HepG2 (cell line): ENCODE data around the gene SDK1. TPM values are rescaled to one million over a fixed set of nuclear protein-coding genes. Genes with fewer than 3 reads are reported as not detected.

Experiments used
- ATAC-seq: fragments of 200-7000 bp; cut with Tn5 transposase; 3 replicates; pipeline ENCODE4 v1.9.1; 2020; ENCODE audit warnings: mild to moderate bottlenecking, moderate library complexity
- BruUV-seq: library from RNA; stranded (reverse); fragments of 400-500 nt; replicated peaks from 2 replicates; lab custom pipeline; 2021; lab: Mats Ljungman, UMichigan
- CTCF ChIA-PET: fragments of 300-600 bp; formaldehyde crosslinking; extraction: SDS; loops from one replicate; lab custom pipeline; 2021; ENCODE audit warnings: low total read pairs, inconsistent platforms, low intra/inter-chr PET ratio; lab: Yijun Ruan, JAX
- POLR2A ChIA-PET: fragments of 350-600 bp; sonication (Branson Sonifier 250); formaldehyde crosslinking; loops from one replicate; lab custom pipeline; 2020; ENCODE audit warnings: antibody characterized with exemption, inconsistent platforms; lab: Yijun Ruan, JAX
- DNase-seq: peaks from one replicate; pipeline ENCODE4 v3.0.0-alpha.2; 2015; ENCODE audit warnings: low spot score
- FAIRE-seq: peaks from 3 replicates; lab custom pipeline; 2011; peaks lifted over from hg19 to GRCh38; lab: Jason Lieb, UNC
- H2AFZ ChIP-seq: one replicate; pipeline ENCODE4 v1.6.1; 2011; ENCODE audit warnings: low read length, inconsistent platforms
- H3K27ac ChIP-seq: fragments of 300-600 bp; 3 replicates; pipeline ENCODE4 v1.8.0; 2011; ENCODE audit warnings: mixed run types, mild to moderate bottlenecking, mixed read lengths, low read length, inconsistent platforms; ENCODE audit not compliant: insufficient read depth; ENCODE audit errors: extremely low read length
- H3K27me3 ChIP-seq, 2 experiments: fragments of 200-600 bp in 1 of 2; 2 replicates in 1 of 2; 3 replicates in 1 of 2; pipeline versions ENCODE4 v1.6.0 to v1.8.0; 2011; ENCODE audit warnings: low read length in 2 of 2, mild to moderate bottlenecking in 2 of 2, moderate library complexity in 2 of 2, inconsistent platforms in 1 of 2; ENCODE audit not compliant: insufficient read depth in 2 of 2, control insufficient read depth in 1 of 2
- H3K36me3 ChIP-seq, 2 experiments: fragments of 200-600 bp in 1 of 2; replicated peaks in 1 of 2; 2 replicates in 1 of 2; 3 replicates in 1 of 2; pipeline versions ENCODE4 v1.5.1 to v1.8.0; 2011; ENCODE audit warnings: low read length in 2 of 2, inconsistent platforms in 1 of 2; ENCODE audit not compliant: insufficient read depth in 2 of 2, control insufficient read depth in 1 of 2
- H3K4me1 ChIP-seq: 2 replicates; pipeline ENCODE4 v1.5.1; 2012; ENCODE audit warnings: low read length, inconsistent platforms; ENCODE audit not compliant: insufficient read depth
- H3K4me2 ChIP-seq: 2 replicates; pipeline ENCODE4 v1.6.0; 2011; ENCODE audit warnings: low read depth, low read length, inconsistent platforms
- H3K4me3 ChIP-seq, 3 experiments: fragments of 200-600 bp in 1 of 3; sonication (generic), shearing (Covaris generic) in 1 of 3; replicated peaks in 1 of 3; 2 replicates each; pipeline ENCODE4 v1.5.1; 2011 to 2016; ENCODE audit warnings: low read length in 3 of 3, inconsistent platforms in 2 of 3, low read depth in 2 of 3, mild to moderate bottlenecking in 2 of 3, control low read depth in 1 of 3, mixed read lengths in 1 of 3; ENCODE audit not compliant: insufficient read depth in 1 of 3
- H3K79me2 ChIP-seq: one replicate; pipeline ENCODE4 v1.6.1; 2011; ENCODE audit warnings: low read length, inconsistent platforms; ENCODE audit not compliant: insufficient read depth
- H3K9ac ChIP-seq: 2 replicates; pipeline ENCODE4 v1.6.0; 2011; ENCODE audit warnings: mild to moderate bottlenecking, low read depth, low read length, inconsistent platforms; ENCODE audit not compliant: insufficient read depth
- H3K9me3 ChIP-seq: 2 replicates; pipeline ENCODE4 v1.5.1; 2012; ENCODE audit warnings: mild to moderate bottlenecking, low read length
- H4K20me1 ChIP-seq: 2 replicates; pipeline ENCODE4 v1.6.0; 2011; ENCODE audit warnings: inconsistent platforms, mild to moderate bottlenecking, low read length, moderate library complexity; ENCODE audit not compliant: insufficient read depth
- ARID2 ChIP-seq: sonication (generic); formaldehyde crosslinking; IDR thresholded peaks from 2 replicates; pipeline ENCODE4 v1.8.1; 2022; ENCODE audit warnings: mild to moderate bottlenecking, missing genetic modification reagents, borderline replicate concordance
- BHLHE40 ChIP-seq: IDR thresholded peaks from 2 replicates; pipeline ENCODE4 v1.6.1; 2011; ENCODE audit warnings: low read length, improper control_type of control experiment
- EED ChIP-seq: sonication (generic); formaldehyde crosslinking; IDR thresholded peaks from 2 replicates; pipeline ENCODE4 v1.5.0; 2020; ENCODE audit warnings: mild to moderate bottlenecking, missing genetic modification reagents
- FOXJ3 ChIP-seq: sonication (generic); formaldehyde crosslinking; IDR thresholded peaks from 2 replicates; pipeline ENCODE4 v1.4.0; 2020; ENCODE audit warnings: missing genetic modification reagents, mild to moderate bottlenecking, borderline replicate concordance
- NKX3-1 ChIP-seq: sonication (generic); formaldehyde crosslinking; IDR thresholded peaks from 2 replicates; pipeline ENCODE4 v1.5.0; 2020; ENCODE audit warnings: missing genetic modification reagents
- NONO ChIP-seq, 2 experiments: fragments of 450-650 bp in 1 of 2; sonication (generic) in 1 of 2; formaldehyde crosslinking in 1 of 2; IDR thresholded peaks in 1 of 2; conservative IDR thresholded peaks in 1 of 2; 2 replicates each; pipeline versions ENCODE4 v1.6.1 to v1.8.0; 2017 to 2022; ENCODE audit warnings: mild to moderate bottlenecking in 1 of 2, missing genetic modification reagents in 1 of 2, moderate library complexity in 1 of 2
- PATZ1 ChIP-seq: sonication (generic); formaldehyde crosslinking; IDR thresholded peaks from 2 replicates; pipeline ENCODE4 v1.4.0; 2020; ENCODE audit warnings: missing genetic modification reagents
- SP4 ChIP-seq: sonication (generic); formaldehyde crosslinking; IDR thresholded peaks from 2 replicates; pipeline ENCODE4 v1.8.1; 2023; ENCODE audit warnings: mild to moderate bottlenecking, missing genetic modification reagents
- TCF7L2 ChIP-seq: IDR thresholded peaks from 2 replicates; pipeline ENCODE4 v1.6.1; 2011; ENCODE audit warnings: mild to moderate bottlenecking, low read depth, low read length, moderate library complexity
- TEAD3 ChIP-seq: optimal IDR thresholded peaks from 2 replicates; pipeline ENCODE3; 2016; ENCODE audit warnings: borderline replicate concordance
- U2AF1 ChIP-seq: fragments of 200-400 bp; formaldehyde crosslinking; optimal IDR thresholded peaks from 2 replicates; pipeline ENCODE3; 2017; ENCODE audit warnings: mild to moderate bottlenecking, low read depth, low read length
- ZBTB3 ChIP-seq: sonication (generic); formaldehyde crosslinking; IDR thresholded peaks from 2 replicates; pipeline ENCODE4 v1.4.0; 2020; ENCODE audit warnings: low read depth, mild to moderate bottlenecking, moderate library complexity, missing genetic modification reagents, borderline replicate concordance
- ZBTB42 ChIP-seq: sonication (generic); formaldehyde crosslinking; IDR thresholded peaks from 2 replicates; pipeline ENCODE4 v1.5.0; 2020; ENCODE audit warnings: mild to moderate bottlenecking, missing genetic modification reagents
- ZFP36 ChIP-seq: fragments of 150-350 bp; IDR thresholded peaks from 2 replicates; pipeline ENCODE4 v1.6.1; 2018; ENCODE audit warnings: borderline replicate concordance, low read length, low read depth; ENCODE audit not compliant: partially characterized antibody
- ZMYM3 ChIP-seq: sonication (generic); formaldehyde crosslinking; IDR thresholded peaks from 2 replicates; pipeline ENCODE4 v1.5.1; 2020; ENCODE audit warnings: mild to moderate bottlenecking, missing genetic modification reagents
- ZNF10 ChIP-seq: sonication (generic); formaldehyde crosslinking; IDR thresholded peaks from 2 replicates; pipeline ENCODE4 v1.4.0; 2020; ENCODE audit warnings: mild to moderate bottlenecking, low read depth, missing genetic modification reagents, borderline replicate concordance
- ZNF17 ChIP-seq: sonication (generic); formaldehyde crosslinking; IDR thresholded peaks from 2 replicates; pipeline ENCODE4 v1.5.0; 2020; ENCODE audit warnings: mild to moderate bottlenecking, missing genetic modification reagents
- ZNF644 ChIP-seq: IDR thresholded peaks from 2 replicates; pipeline ENCODE4 v1.6.1; 2016; ENCODE audit warnings: low read depth
- ZNF768 ChIP-seq: sonication (generic); formaldehyde crosslinking; IDR thresholded peaks from 2 replicates; pipeline ENCODE4 v1.4.0; 2020; ENCODE audit warnings: missing genetic modification reagents
- ZNF850 ChIP-seq: sonication (generic); formaldehyde crosslinking; conservative IDR thresholded peaks from 2 replicates; pipeline ENCODE4 v1.9.0; 2021; ENCODE audit warnings: mild to moderate bottlenecking, missing genetic modification reagents
- ZSCAN29 ChIP-seq: sonication (generic); formaldehyde crosslinking; conservative IDR thresholded peaks from 2 replicates; pipeline ENCODE4 v1.4.0; 2020; ENCODE audit warnings: mild to moderate bottlenecking, missing genetic modification reagents
- WGBS: methylation state at CpG from one replicate; pipeline ENCODE4 v1.1.6; 2017; ENCODE audit warnings: low lambda C conversion rate; 5-methylcytosine and 5-hydroxymethylcytosine counted together
- in situ Hi-C: cut with HindIII; loops from 2 replicates; pipeline ENCODE4 v1.10.0; 2017; ENCODE audit warnings: low pct_unique_long_range_greater_than_20kb; ENCODE audit not compliant: extremely low pct_ligation_motif_present
- intact Hi-C: fragments of 100-400 bp; cut with micrococcal nuclease; formaldehyde crosslinking; loops from one replicate; pipeline ENCODE4 v1.10.0; 2022; ENCODE audit not compliant: unreplicated experiment
- polyA plus RNA-seq, 8 experiments: library from polyadenylated mRNA; depleted of rRNA in 3 of 8; stranded (reverse) in 7 of 8; unstranded in 1 of 8; fragments of >200 nt; fragmentation: Illumina TruSeq in 4 of 8; extraction: Trizol in 4 of 8; gene quantifications; 2 replicates each; pipeline versions ENCODE4 v1.2.1 to v1.2.3, GENCODE V29; 2011 to 2016; ENCODE audit warnings: low read depth in 4 of 8, missing spikeins in 1 of 8, mixed read lengths in 1 of 8; ENCODE audit not compliant: insufficient read depth in 1 of 8
- total RNA-seq, 5 experiments: library from RNA; depleted of rRNA; stranded (reverse); fragments of >200 nt; fragmentation: Illumina TruSeq; extraction: Trizol; gene quantifications; 2 replicates each; pipeline ENCODE4 v1.2.3, GENCODE V29; 2016; ENCODE audit warnings: low read depth in 1 of 5

Gene SDK1
- total and polyA plus RNA-seq, 2 of the 13 experiments (the other 11 are each of a cell fraction or from before 2014, with no cell fraction given), result 0.35 to 2.4 TPM

- CTCF ChIA-PET, result no interaction called here
- no peaks in the 10 kb centered on the region for H4K20me1 ChIP-seq
- no peak overlapping the region for H3K4me2 ChIP-seq
- no peaks in the 10 kb centered on the region for H3K79me2 ChIP-seq
- FAIRE-seq, result no peak
- no peak overlapping the region for H3K9ac ChIP-seq
- DNase-seq, result no peak
- BruUV-seq, result no TSS peak
- POLR2A ChIA-PET, result no interaction called here
- no peaks in the 10 kb centered on the region for H3K27me3 ChIP-seq
- no peaks in the 10 kb centered on the region for H3K36me3 ChIP-seq
- no peak overlapping the region for H3K27ac ChIP-seq
- in situ Hi-C loops, result no loop called here
- H3K4me3 ChIP-seq, result no peak overlapping the region
- TF ChIP-seq ZNF850 (no peak), ARID2 (no peak), SP4 (CRISPR knock-in tag) (no peak), ZNF17 (CRISPR knock-in tag) (no peak), NKX3-1 (no peak), PATZ1 (CRISPR knock-in tag) (no peak)
- H2AFZ ChIP-seq, result no peak overlapping the region
- 83% methylated on average over 3 of the region's 3 CpGs for WGBS
- no peaks in the 10 kb centered on the region for H3K9me3 ChIP-seq
- intact Hi-C loops, result no loop called here
- H3K4me1 ChIP-seq, result peaks cover 20% of the 10 kb centered on the region; the same call in 1 of the 2 replicates
- ATAC-seq, result no peak
Measured at GRCh38 chr7:3771906-3772305, 470.9 kb downstream of the SDK1 start.

GRCh38 chr7:3778345-3778744 is 477.3 kb downstream of the SDK1 start:
- H3K27ac ChIP-seq, result no peak overlapping the region
- ATAC-seq (no peak), FAIRE-seq (no peak), DNase-seq (no peak)
- no peak overlapping the region for H2AFZ ChIP-seq
- POLR2A ChIA-PET, result no interaction called here
- H3K4me1 ChIP-seq, result peaks cover 11% of the 10 kb centered on the region; the same call in 1 of the 2 replicates
- BruUV-seq, result no TSS peak
- no peaks in the 10 kb centered on the region for H3K36me3 ChIP-seq
- intact Hi-C loops, result no loop called here
- H3K4me3 ChIP-seq, result no peak overlapping the region
- H3K79me2 ChIP-seq, result no peaks in the 10 kb centered on the region
- CTCF ChIA-PET, result no interaction called here
- H3K4me2 ChIP-seq, result no peak overlapping the region
- no peaks in the 10 kb centered on the region for H3K27me3 ChIP-seq
- H3K9ac ChIP-seq, result no peak overlapping the region
- H3K9me3 ChIP-seq, result peaks cover 24% of the 10 kb centered on the region
- in situ Hi-C loops, result no loop called here
- WGBS, result 87% methylated on average over 8 of the region's 8 CpGs
- no peaks in the 10 kb centered on the region for H4K20me1 ChIP-seq
- no peak for TF ChIP-seq ZSCAN29 (CRISPR knock-in tag)
- TF ChIP-seq EED (CRISPR knock-in tag), result no peak
- TF ChIP-seq FOXJ3 (CRISPR knock-in tag), result no peak
- TF ChIP-seq ZNF768 (CRISPR knock-in tag), result no peak
- TF ChIP-seq ZNF644 (CRISPR knock-in tag), result no peak
- TF ChIP-seq TCF7L2, result no peak
- no peak for TF ChIP-seq U2AF1
- TF ChIP-seq ZNF10 (CRISPR knock-in tag), result no peak
- no peak for TF ChIP-seq NONO (IDR thresholded peaks at IDR 0.05)
- no peak for TF ChIP-seq NONO (CRISPR knock-in tag; conservative IDR thresholded peaks at IDR 0.05)
- TF ChIP-seq ZBTB42 (CRISPR knock-in tag), result no peak
- TF ChIP-seq ZFP36, result no peak
- no peak for TF ChIP-seq ZBTB3 (CRISPR knock-in tag)
- no peak for TF ChIP-seq BHLHE40
- TF ChIP-seq ZMYM3, result no peak
- TF ChIP-seq TEAD3 (CRISPR knock-in tag), result no peak
